GM20000 (cell line): ENCODE measurements around the gene NTF3.

Source experiments
- DNase-seq: peaks from one replicate; pipeline ENCODE4 v3.0.0; 2012; ENCODE audit warnings: low spot score
- CTCF ChIP-seq: IDR thresholded peaks from 2 replicates; pipeline ENCODE4 v1.5.1; 2012; ENCODE audit warnings: mild to moderate bottlenecking, control low read depth; ENCODE audit errors: extremely low read depth, missing control alignments

NTF3 gene

GRCh38 chr12:5470221-5470620 is 38.3 kb downstream of the NTF3 start:
- TF ChIP-seq CTCF, result no peak
- DNase-seq, result no peak

- DNase-seq, result no peak
- TF ChIP-seq CTCF, result no peak
Observed at GRCh38 chr12:5470703-5471102, 38.8 kb downstream of the NTF3 start.

DNA sequence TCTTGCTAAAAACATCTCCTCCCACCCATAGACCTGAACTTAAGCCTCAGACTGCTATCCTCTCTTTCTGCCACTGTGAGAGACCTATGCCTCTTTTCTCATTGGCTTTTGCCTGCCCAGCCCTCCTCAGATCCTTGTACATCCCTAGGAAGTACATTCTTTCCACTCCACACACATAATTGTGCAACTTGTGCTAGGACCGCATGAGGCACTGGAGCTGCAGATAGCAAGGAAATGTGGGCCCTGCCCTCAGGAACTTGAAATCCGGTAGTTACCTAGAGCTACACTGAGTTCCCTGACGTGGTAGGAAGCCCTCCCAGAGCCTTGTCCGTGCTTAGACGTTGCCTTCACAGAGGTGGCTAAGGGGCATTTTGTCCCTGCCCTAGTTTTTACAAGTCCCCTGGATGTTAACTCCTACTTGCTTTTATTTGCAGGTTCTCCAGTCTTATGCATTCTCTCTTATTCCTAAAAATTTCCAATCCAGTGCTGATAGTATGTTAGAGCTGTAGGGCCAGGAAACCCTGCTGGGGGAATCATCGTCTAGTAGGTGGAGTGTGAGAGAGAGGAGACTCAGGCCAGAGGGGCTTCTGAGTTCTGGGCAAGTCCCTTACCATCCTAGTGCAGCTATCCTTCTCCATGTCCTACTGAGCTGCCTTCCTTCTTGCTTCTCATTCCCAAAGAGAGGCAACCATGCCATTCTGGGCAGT is 41.3 kb downstream of the NTF3 start:
- TF ChIP-seq CTCF, result no peak
- no peak for DNase-seq

GRCh38 chr12:5473783-5474116 is 41.8 kb downstream of the NTF3 start:
- no peak for TF ChIP-seq CTCF
- DNase-seq, result no peak

GRCh38 chr12:5476356-5476755 is 44.4 kb downstream of the NTF3 start:
- no peak for DNase-seq
- TF ChIP-seq CTCF, result no peak

GRCh38 chr12:5478081-5478706 is 46.3 kb downstream of the NTF3 start:
- no peak for TF ChIP-seq CTCF
- DNase-seq, result no peak

- no peak for DNase-seq
- TF ChIP-seq CTCF, result no peak
Observed at GRCh38 chr12:5479761-5480160, 47.9 kb downstream of the NTF3 start.
